GM10847 (cell line): ENCODE results near the gene CNOT4.

ENCODE experiments used
- POLR2A ChIP-seq: IDR thresholded peaks from 2 replicates; pipeline ENCODE4 v1.6.1; 2011; ENCODE audit not compliant: insufficient read length; ENCODE audit errors: extremely low read depth

CNOT4 gene

DNA sequence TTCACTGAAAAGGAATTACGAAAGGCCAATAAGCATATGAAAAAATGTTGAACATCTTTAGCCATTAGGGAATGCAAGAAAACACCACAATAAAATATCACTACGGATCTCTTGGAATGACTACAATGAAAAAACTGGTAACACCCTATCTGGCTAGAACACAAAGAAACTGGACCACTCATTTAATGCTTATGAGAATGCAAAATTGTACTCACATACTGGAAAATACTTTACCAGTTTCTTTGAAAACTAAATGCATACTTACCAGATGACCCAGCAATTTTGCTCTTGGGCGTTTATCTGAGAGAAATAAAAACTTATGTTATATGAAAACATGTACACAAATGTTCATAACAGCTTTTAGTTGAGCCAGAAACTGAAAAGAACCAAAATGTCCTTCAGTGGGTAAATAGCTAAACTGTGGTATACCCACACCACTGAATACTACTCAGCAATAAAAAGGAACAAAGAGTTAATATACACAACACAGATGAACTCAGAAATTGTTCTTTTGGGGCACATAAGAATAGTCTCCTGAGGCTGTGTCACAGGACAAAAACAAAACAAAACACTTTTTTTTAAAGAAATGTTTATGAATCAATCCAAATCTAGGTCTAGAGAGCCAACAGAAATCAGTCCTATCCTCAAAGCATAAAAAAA, 23.5 kb downstream of the CNOT4 start:
- no peak for TF ChIP-seq POLR2A

GRCh38 chr7:135481598-135481979, 28.3 kb downstream of the CNOT4 start:
- no peak for TF ChIP-seq POLR2A

DNA sequence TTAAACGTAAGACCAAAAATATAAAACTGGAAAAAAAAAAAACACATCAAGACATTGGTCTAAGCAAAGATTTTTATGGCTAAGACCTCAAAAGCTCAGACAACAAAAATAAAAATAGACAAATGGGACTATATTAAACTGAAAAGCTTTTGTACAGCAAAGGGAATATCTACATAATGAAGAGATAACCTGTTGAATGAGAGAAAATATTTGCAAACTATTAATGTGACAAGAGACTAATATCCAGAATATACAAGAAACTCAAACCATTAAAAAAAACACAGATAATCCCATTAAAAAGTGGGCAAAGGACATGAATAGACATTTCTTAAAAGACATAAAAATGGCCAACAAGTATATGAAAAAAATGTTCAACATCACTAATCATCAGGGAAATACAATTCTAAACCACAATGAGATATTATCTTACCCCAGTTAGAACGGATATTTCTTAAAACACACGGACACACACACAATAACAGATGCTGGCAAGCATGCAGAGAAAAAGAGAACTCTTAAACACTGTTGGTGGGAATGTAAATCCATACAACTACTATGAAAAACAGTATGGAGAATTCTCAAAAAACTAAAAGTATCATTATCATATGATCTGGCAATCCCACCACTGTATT, 28.8 kb downstream of the CNOT4 start:
- no peak for TF ChIP-seq POLR2A

- no peak for TF ChIP-seq POLR2A
Observed at GRCh38 chr7:135475521-135475920, 34.4 kb downstream of the CNOT4 start.

GRCh38 chr7:135467207-135467711, 42.6 kb downstream of the CNOT4 start:
- TF ChIP-seq POLR2A = no peak

- TF ChIP-seq POLR2A = no peak
Observed at GRCh38 chr7:135466442-135467206, 43.3 kb downstream of the CNOT4 start.

GRCh38 chr7:135463908-135464307, 46.0 kb downstream of the CNOT4 start:
- TF ChIP-seq POLR2A = no peak

DNA sequence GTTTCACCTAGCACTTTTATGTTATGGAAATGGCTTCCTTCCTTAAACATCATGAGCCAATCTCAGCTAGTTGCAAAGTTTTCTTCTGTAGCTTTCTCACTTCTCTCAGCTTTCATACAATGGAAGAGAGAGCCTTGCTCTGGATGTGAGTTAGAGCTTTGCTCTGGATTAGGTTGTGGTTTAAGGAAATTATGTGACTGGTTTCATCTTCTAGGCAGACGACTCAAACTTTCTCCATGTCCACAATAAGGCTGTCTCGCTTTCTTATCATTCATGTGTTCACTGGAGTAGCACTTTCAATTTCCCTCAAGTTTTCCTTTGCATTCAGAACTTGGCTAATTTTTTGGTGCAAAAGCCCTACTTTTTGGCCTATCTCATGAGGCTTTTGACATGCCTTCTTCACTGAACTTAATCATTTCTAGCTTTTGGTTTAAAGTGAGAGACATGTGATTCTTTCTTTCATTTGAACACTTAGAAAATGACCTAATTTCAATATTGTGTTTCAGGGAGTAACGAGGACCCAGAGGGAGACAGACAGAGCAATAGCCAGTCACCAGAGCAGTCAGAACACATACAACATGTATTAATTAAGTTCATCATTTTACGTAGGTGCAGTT, 49.8 kb downstream of the CNOT4 start:
- no peak for TF ChIP-seq POLR2A

- TF ChIP-seq POLR2A = no peak
Observed at GRCh38 chr7:135459076-135459475, 50.8 kb downstream of the CNOT4 start.

- no peak for TF ChIP-seq POLR2A
Observed at GRCh38 chr7:135454060-135454459, 55.8 kb downstream of the CNOT4 start.

DNA sequence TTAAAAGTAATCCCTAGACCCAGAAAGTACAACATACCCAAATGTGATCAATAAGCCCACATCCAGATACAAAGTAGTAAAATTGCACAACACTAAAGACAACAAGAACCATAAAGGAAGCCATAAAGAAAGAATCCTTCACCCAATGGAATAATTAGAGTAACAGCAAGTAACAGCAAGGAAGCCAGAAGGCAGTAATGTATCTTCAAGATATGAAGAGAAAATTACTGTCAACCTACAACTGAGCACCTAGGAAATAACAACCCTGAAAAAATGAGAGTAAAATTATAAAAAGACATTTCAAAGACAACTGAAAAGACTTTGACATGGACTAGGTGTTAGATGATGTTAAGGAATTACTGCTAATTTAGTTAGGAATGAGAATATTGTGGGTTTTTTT, 60.5 kb downstream of the CNOT4 start:
- TF ChIP-seq POLR2A = no peak

GRCh38 chr7:135448753-135449152, 61.1 kb downstream of the CNOT4 start:
- TF ChIP-seq POLR2A = no peak

DNA sequence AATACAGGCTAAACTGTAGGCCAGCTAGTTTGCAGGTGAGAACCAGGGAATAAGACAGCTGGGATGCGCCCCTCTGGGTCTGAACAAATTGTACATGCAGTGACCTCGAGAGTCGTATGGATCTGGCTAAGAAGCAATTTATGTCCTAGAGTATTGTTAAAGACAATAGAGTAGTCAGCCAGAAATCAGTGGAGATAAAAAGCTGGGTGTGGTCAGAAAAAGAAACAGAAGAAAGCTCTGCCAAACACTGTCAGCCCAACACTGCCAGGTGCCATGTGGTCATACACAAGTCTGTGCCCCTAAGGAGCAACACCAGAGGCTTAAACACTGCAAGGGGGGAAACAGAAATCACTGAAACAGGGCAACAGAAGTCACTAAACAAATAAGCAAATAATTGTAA, 62.2 kb downstream of the CNOT4 start:
- no peak for TF ChIP-seq POLR2A

- no peak for TF ChIP-seq POLR2A
Observed at GRCh38 chr7:135445690-135446089, 64.2 kb downstream of the CNOT4 start.

DNA sequence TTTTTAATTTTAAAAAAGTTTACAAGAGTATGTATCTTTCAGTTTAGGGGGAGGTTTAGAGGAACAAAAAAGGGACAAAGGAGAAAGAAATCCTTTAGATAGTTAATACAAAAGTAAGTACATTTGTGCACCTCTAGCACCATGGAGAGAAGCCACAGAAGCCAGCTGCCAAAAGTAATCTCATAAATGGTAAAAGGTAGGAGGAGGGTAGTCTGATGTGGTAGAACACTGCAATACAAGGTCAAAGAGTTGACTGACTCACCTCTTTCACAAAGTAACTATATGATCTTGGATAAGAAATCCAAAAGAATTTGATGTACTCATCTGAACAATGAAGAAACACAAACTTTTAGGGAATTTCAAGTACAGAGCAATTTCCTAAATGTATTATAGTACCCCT, 68.1 kb downstream of the CNOT4 start:
- TF ChIP-seq POLR2A = no peak

DNA sequence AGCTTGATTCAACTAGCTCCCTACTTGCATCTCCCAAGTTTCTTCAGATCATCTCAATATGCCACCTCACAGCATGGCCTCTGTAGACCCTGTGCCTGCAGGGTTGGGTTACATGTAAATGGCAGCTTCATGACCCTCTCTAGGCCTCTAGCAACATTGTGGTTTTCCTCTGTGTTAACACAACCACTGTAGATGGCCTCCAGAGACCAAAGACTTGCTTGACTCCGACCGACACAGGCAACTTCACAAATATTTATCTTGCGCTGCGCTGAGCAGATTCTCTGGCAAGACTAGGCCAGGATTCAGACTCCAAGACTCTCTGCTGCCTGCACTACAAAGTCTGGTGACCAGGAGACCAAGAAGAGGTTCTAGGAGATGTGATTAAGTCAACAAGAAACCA, 75.9 kb downstream of the CNOT4 start:
- no peak for TF ChIP-seq POLR2A
